GM12878 (cell line): ENCODE results near the gene CALD1. TPM values are rescaled to one million over a fixed set of nuclear protein-coding genes. Genes with fewer than 3 reads are reported as not detected.

Experiments used
- ATAC-seq: fragments of 200-7000 bp; cut with Tn5 transposase; 3 replicates; pipeline ENCODE4 v1.9.1; 2020; ENCODE audit warnings: mild to moderate bottlenecking, moderate library complexity
- BruUV-seq: library from RNA; stranded (reverse); fragments of 400-500 nt; replicated peaks from 2 replicates; lab custom pipeline; 2021; lab: Mats Ljungman, UMichigan
- CTCF ChIA-PET: fragments of 300-600 bp; sonication (Branson Sonifier 250); formaldehyde crosslinking; extraction: SDS; loops from one replicate; lab custom pipeline; 2021; ENCODE audit warnings: inconsistent platforms; lab: Yijun Ruan, JAX
- POLR2A ChIA-PET: fragments of 350-600 bp; formaldehyde crosslinking; extraction: SDS; loops from one replicate; lab custom pipeline; 2021; ENCODE audit warnings: inconsistent platforms; lab: Charles Lee
- RAD21 ChIA-PET: fragments of 300-600 bp; sonication (Branson Sonifier 250); formaldehyde crosslinking; loops from one replicate; lab custom pipeline; 2023; ENCODE audit warnings: antibody characterized with exemption; ENCODE audit not compliant: unreplicated experiment; lab: Charles Lee
- SMC1A ChIA-PET: fragments of 300-600 bp; sonication (Branson Sonifier 250); formaldehyde crosslinking; loops from one replicate; lab custom pipeline; 2023; ENCODE audit not compliant: unreplicated experiment, uncharacterized antibody; lab: Charles Lee
- DNase-seq: peaks from one replicate; pipeline ENCODE4 v3.0.0-alpha.2; 2011; ENCODE audit warnings: low read depth, low spot score
- FAIRE-seq: peaks from 3 replicates; lab custom pipeline; 2011; peaks lifted over from hg19 to GRCh38; lab: Jason Lieb, UNC
- H2AFZ ChIP-seq: 2 replicates; pipeline ENCODE4 v1.6.0; 2011; ENCODE audit warnings: low read depth, low read length, control low read depth; ENCODE audit not compliant: control insufficient read depth
- H3K27ac ChIP-seq: 2 replicates; pipeline ENCODE4 v1.5.1; 2011; ENCODE audit warnings: control low read depth; ENCODE audit not compliant: control insufficient read depth, insufficient read depth
- H3K27me3 ChIP-seq, 2 experiments: replicated peaks in 1 of 2; 2 replicates each; pipeline versions ENCODE4 v1.6.0 to v1.6.1; 2011; ENCODE audit warnings: low read length in 1 of 2; ENCODE audit not compliant: control insufficient read depth in 2 of 2, insufficient read depth in 2 of 2
- H3K36me3 ChIP-seq, 2 experiments: 2 replicates each; pipeline ENCODE4 v1.5.1; 2011; ENCODE audit warnings: low read length in 1 of 2; ENCODE audit not compliant: control insufficient read depth in 2 of 2, insufficient read depth in 2 of 2
- H3K4me1 ChIP-seq: 2 replicates; pipeline ENCODE4 v1.6.1; 2011; ENCODE audit warnings: mild to moderate bottlenecking, low read length, moderate library complexity, mixed read lengths; ENCODE audit not compliant: control insufficient read depth, insufficient read depth
- H3K4me2 ChIP-seq: 2 replicates; pipeline ENCODE4 v1.6.0; 2011; ENCODE audit warnings: control low read depth; ENCODE audit not compliant: control insufficient read depth, insufficient read depth
- H3K4me3 ChIP-seq: fragments of 200-600 bp; sonication (generic); 2 replicates; pipeline ENCODE4 v1.5.1; 2016
- H3K79me2 ChIP-seq: 2 replicates; pipeline ENCODE4 v1.6.0; 2011; ENCODE audit warnings: low read length; ENCODE audit not compliant: control insufficient read depth, insufficient read depth
- H3K9ac ChIP-seq: 2 replicates; pipeline ENCODE4 v1.8.0; 2011; ENCODE audit warnings: low read length, control low read depth, mixed read lengths; ENCODE audit not compliant: control insufficient read depth, insufficient read depth
- H3K9me3 ChIP-seq: replicated peaks from 3 replicates; pipeline ENCODE4 v1.5.1; 2011; ENCODE audit warnings: mild to moderate bottlenecking, low read length; ENCODE audit not compliant: control insufficient read depth, insufficient read depth
- H4K20me1 ChIP-seq: 2 replicates; pipeline ENCODE4 v1.6.0; 2011; ENCODE audit not compliant: control insufficient read depth, insufficient read depth
- FOS ChIP-seq: IDR thresholded peaks from 3 replicates; pipeline ENCODE4 v1.6.1; 2011; ENCODE audit warnings: borderline replicate concordance; ENCODE audit not compliant: insufficient read length; ENCODE audit errors: extremely low read depth
- IKZF2 ChIP-seq, 2 experiments: fragments of 450-650 bp; IDR thresholded peaks; 2 replicates each; pipeline ENCODE4 v1.6.1; 2017; ENCODE audit warnings: mild to moderate bottlenecking in 2 of 2, moderate library complexity in 2 of 2
- MEF2B ChIP-seq: fragments of 450-650 bp; IDR thresholded peaks from 2 replicates; pipeline ENCODE4 v1.6.1; 2018; ENCODE audit warnings: mild to moderate bottlenecking, moderate library complexity; ENCODE audit not compliant: partially characterized antibody, poor library complexity, severe bottlenecking
- MTA3 ChIP-seq: IDR thresholded peaks from 2 replicates; pipeline ENCODE4 v1.6.1; 2012; ENCODE audit warnings: low read length, inconsistent platforms, borderline replicate concordance
- NFYA ChIP-seq: IDR thresholded peaks from 2 replicates; pipeline ENCODE4 v1.6.1; 2011; ENCODE audit warnings: low read depth, mild to moderate bottlenecking, low read length, improper control_type of control experiment, borderline replicate concordance
- POU2F2 ChIP-seq: IDR thresholded peaks from 3 replicates; pipeline ENCODE4 v1.6.1; 2011; ENCODE audit warnings: low read depth, mild to moderate bottlenecking, low read length, borderline replicate concordance
- RBBP5 ChIP-seq: fragments of 200-600 bp; sonication (generic); conservative IDR thresholded peaks from 2 replicates; pipeline ENCODE4 v1.6.1; 2016
- SMAD5 ChIP-seq: IDR thresholded peaks from 2 replicates; pipeline ENCODE4 v1.6.1; 2016; ENCODE audit warnings: antibody characterized with exemption, low read depth
- ZNF24 ChIP-seq: fragments of 450-650 bp; IDR thresholded peaks from 2 replicates; pipeline ENCODE4 v1.6.1; 2017; ENCODE audit warnings: antibody characterized with exemption, mild to moderate bottlenecking
- WGBS: methylation state at CpG from one replicate; pipeline ENCODE4 v1.1.6; 2016; ENCODE audit warnings: low lambda C conversion rate; ENCODE audit not compliant: insufficient replicate concordance, insufficient coverage; ENCODE audit errors: missing lambda C conversion rate; 5-methylcytosine and 5-hydroxymethylcytosine counted together
- in situ Hi-C: fragments of 300-500 bp; cut with MboI; formaldehyde crosslinking; loops from 9 replicates; pipeline ENCODE4 v1.14.3; 2018; ENCODE audit warnings: mixed read lengths
- intact Hi-C: fragments of 100-400 bp; cut with micrococcal nuclease; formaldehyde crosslinking; loops from one replicate; pipeline ENCODE4 v1.14.2; 2022; ENCODE audit not compliant: unreplicated experiment
- polyA plus RNA-seq, 11 experiments: library from polyadenylated mRNA; depleted of rRNA in 4 of 11; unstranded in 6 of 11; stranded (reverse) in 5 of 11; fragments of >200 nt; fragmentation: Nextera tagmentation in 4 of 11; fragmentation: Illumina TruSeq in 1 of 11; extraction: Ambion mirVana in 4 of 11; extraction: Trizol in 1 of 11; gene quantifications; 1 replicate in 1 of 11; 2 replicates in 10 of 11; pipeline versions ENCODE4 v1.2.1 to v1.2.3, GENCODE V29; 2011 to 2016; ENCODE audit warnings: inconsistent platforms in 2 of 11, missing spikeins in 2 of 11, low read depth in 1 of 11
- total RNA-seq, 4 experiments: library from RNA; depleted of rRNA in 3 of 4; stranded (reverse); fragments of >200 nt in 3 of 4; fragmentation: Illumina TruSeq in 1 of 4; extraction: Trizol in 1 of 4; gene quantifications; 2 replicates each; pipeline versions ENCODE4 v1.2.1 to v1.2.3, GENCODE V29; 2013 to 2021
- TF ChIP-seq, protein P1 (sequence below): fragments of 450-650 bp; IDR thresholded peaks from 2 replicates; pipeline ENCODE4 v1.6.1; 2018; ENCODE audit warnings: mild to moderate bottlenecking, low read depth, moderate library complexity; ENCODE audit not compliant: partially characterized antibody

The CALD1 gene
- total and polyA plus RNA-seq, 10 of the 15 experiments (the other 5 are each of a cell fraction or from before 2014, with no cell fraction given), result 0.03 to 1.3 (median 0.22) TPM

DNA sequence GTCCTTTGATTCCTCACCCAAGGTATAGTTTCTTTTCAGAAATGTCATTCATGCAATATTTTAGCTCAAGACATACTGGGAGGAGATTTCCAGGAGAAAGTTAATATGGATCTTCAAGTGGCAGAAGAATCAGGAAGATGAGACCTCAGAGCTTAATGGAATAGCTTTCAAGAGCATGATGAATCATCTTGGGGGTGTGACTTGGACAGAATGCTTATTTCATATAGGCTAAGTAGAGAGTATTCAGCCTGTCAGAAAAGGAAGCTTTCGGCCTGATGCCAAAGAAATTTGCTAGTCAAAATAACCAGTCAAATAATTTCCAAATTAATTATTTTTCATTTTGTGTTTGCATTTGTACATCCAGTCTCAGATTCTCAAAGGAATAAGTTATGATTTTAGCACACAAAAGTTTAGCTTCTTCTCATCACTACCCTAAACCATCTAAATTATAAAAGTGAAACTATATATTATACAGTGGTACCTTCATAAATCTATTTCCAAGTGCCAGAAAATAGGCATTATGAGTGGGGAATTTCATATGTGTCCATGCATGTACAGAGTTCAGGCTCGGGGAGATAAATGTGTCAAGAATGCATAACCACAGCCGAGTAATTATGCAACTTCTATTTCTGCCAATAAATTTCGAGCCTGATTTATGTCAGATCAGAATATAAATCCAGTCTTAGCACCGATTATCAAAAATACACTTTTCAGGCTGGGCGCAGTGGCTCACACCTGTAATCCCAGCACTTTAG is 27.3 kb upstream of the CALD1 start:
- no peaks in the 10 kb centered on the region for H4K20me1 ChIP-seq
- FAIRE-seq, result no peak
- ATAC-seq, result no peak
- BruUV-seq, result no TSS peak
- no peaks in the 10 kb centered on the region for H3K79me2 ChIP-seq
- H3K36me3 ChIP-seq, result no peaks in the 10 kb centered on the region
- in situ Hi-C loops, result no loop called here
- H3K4me1 ChIP-seq, result no peaks in the 10 kb centered on the region
- no peak overlapping the region for H3K9ac ChIP-seq
- H3K9me3 ChIP-seq, result no peaks in the 10 kb centered on the region
- 39% methylated on average over 6 of the region's 6 CpGs for WGBS
- no peak for DNase-seq
- intact Hi-C loops, result loop anchor here (10.0 kb wide), 1 partner anchor 193 kb away; no protein-coding TSS in a partner anchor
- no peak overlapping the region for H3K27ac ChIP-seq
- TF ChIP-seq, protein P1, sequence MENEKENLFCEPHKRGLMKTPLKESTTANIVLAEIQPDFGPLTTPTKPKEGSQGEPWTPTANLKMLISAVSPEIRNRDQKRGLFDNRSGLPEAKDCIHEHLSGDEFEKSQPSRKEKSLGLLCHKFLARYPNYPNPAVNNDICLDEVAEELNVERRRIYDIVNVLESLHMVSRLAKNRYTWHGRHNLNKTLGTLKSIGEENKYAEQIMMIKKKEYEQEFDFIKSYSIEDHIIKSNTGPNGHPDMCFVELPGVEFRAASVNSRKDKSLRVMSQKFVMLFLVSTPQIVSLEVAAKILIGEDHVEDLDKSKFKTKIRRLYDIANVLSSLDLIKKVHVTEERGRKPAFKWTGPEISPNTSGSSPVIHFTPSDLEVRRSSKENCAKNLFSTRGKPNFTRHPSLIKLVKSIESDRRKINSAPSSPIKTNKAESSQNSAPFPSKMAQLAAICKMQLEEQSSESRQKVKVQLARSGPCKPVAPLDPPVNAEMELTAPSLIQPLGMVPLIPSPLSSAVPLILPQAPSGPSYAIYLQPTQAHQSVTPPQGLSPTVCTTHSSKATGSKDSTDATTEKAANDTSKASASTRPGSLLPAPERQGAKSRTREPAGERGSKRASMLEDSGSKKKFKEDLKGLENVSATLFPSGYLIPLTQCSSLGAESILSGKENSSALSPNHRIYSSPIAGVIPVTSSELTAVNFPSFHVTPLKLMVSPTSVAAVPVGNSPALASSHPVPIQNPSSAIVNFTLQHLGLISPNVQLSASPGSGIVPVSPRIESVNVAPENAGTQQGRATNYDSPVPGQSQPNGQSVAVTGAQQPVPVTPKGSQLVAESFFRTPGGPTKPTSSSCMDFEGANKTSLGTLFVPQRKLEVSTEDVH, result no peak
- TF ChIP-seq POU2F2 (no peak), NFYA (no peak), SMAD5 (no peak), MEF2B (no peak), FOS (no peak), RBBP5 (no peak), MTA3 (no peak), ZNF24 (no peak), IKZF2 (IDR thresholded peaks at IDR 0.05) (no peak)
- ChIA-PET RAD21 (interaction anchor here (0.8 to 4.1 kb wide), 10 partner anchors 15 to 320 kb away, joined by 3 to 23 read pairs (median 3); no protein-coding TSS in a partner anchor), CTCF (interaction anchor here (0.6 to 7.6 kb wide), 17 partner anchors 12 to 736 kb away, joined by 3 to 104 read pairs (median 3); no protein-coding TSS in a partner anchor), SMC1A (interaction anchor here (1.0 to 2.1 kb wide), 8 partner anchors 16 to 420 kb away, joined by 3 to 11 read pairs (median 5); no protein-coding TSS in a partner anchor), POLR2A (interaction anchor here (0.9 kb wide), 1 partner anchor 121 kb away, joined by 3 read pairs; no protein-coding TSS in a partner anchor)
- H3K4me3 ChIP-seq, result no peak overlapping the region
- 0 out of 4 replicates have a peak, but pooled peaks cover 0 to 2% of the 10 kb centered on the region in 2 experiments for H3K27me3 ChIP-seq
- no peak overlapping the region for H2AFZ ChIP-seq
- no peak overlapping the region for H3K4me2 ChIP-seq
